ENCODE measurements around the gene OSTM1.

- no peak for TF ChIP-seq EZH2 (IDR thresholded peaks at IDR 0.05; ENCODE audit: borderline replicate concordance, insufficient read depth, low read length, poor library complexity, severe bottlenecking)
- TF ChIP-seq CTCF (IDR thresholded peaks at IDR 0.05; ENCODE audit: poor library complexity, severe bottlenecking) = no peak
- no peak for TF ChIP-seq POLR2AphosphoS5 (IDR thresholded peaks at IDR 0.05)
- no peak for TF ChIP-seq RAD21 (conservative IDR thresholded peaks at IDR 0.05)
- TF ChIP-seq, protein P1, sequence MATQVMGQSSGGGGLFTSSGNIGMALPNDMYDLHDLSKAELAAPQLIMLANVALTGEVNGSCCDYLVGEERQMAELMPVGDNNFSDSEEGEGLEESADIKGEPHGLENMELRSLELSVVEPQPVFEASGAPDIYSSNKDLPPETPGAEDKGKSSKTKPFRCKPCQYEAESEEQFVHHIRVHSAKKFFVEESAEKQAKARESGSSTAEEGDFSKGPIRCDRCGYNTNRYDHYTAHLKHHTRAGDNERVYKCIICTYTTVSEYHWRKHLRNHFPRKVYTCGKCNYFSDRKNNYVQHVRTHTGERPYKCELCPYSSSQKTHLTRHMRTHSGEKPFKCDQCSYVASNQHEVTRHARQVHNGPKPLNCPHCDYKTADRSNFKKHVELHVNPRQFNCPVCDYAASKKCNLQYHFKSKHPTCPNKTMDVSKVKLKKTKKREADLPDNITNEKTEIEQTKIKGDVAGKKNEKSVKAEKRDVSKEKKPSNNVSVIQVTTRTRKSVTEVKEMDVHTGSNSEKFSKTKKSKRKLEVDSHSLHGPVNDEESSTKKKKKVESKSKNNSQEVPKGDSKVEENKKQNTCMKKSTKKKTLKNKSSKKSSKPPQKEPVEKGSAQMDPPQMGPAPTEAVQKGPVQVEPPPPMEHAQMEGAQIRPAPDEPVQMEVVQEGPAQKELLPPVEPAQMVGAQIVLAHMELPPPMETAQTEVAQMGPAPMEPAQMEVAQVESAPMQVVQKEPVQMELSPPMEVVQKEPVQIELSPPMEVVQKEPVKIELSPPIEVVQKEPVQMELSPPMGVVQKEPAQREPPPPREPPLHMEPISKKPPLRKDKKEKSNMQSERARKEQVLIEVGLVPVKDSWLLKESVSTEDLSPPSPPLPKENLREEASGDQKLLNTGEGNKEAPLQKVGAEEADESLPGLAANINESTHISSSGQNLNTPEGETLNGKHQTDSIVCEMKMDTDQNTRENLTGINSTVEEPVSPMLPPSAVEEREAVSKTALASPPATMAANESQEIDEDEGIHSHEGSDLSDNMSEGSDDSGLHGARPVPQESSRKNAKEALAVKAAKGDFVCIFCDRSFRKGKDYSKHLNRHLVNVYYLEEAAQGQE (IDR thresholded peaks at IDR 0.05; ENCODE audit: borderline replicate concordance) = no peak
Measured at GRCh38 chr6:108001696-108002231, 72.8 kb downstream of the OSTM1 start.

All from neural cell (in vitro differentiated cells).